Gastrocnemius medialis (tissue), 4 donors: ENCODE measurements around the gene TTYH3.

Experiments used
- POLR2A ChIP-seq, 2 donors: fragments of 450-650 bp; IDR thresholded peaks; one replicate each; pipeline ENCODE4 v1.6.1; 2017; ENCODE audit warnings: antibody characterized with exemption in 2 of 2, mild to moderate bottlenecking in 2 of 2, moderate library complexity in 2 of 2
- TF ChIP-seq, protein P1 (sequence below), 5 experiments: fragments of 450-650 bp in 3 of 5; fragments of 200-600 bp in 2 of 5; sonication (generic) in 2 of 5; IDR thresholded peaks in 4 of 5; conservative IDR thresholded peaks in 1 of 5; 1 replicate in 4 of 5; 2 replicates in 1 of 5; pipeline ENCODE4 v1.5.1; 2016 to 2019; ENCODE audit warnings: antibody characterized with exemption in 5 of 5, mild to moderate bottlenecking in 3 of 5, moderate library complexity in 3 of 5

DNA sequence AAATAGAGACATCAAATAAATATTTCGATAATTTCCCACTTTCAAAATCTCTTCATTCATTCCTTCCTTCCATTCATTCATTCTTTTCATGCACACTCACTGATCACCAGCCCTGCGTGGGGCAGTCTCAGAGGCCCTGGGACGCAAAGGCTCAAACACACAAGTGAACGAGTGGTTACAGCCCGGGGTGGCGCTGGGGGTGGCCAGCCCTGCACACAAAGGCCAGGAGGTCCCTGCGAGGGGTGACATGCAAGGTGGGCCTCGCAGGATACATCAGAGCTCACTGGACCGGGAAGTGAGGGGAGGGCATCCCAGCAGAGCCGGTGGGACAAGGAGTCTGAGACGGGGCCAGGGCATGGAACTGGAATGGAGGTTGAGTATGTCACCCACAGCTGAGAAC is 29.9 kb upstream of the TTYH3 start:
- TF ChIP-seq, protein P1, sequence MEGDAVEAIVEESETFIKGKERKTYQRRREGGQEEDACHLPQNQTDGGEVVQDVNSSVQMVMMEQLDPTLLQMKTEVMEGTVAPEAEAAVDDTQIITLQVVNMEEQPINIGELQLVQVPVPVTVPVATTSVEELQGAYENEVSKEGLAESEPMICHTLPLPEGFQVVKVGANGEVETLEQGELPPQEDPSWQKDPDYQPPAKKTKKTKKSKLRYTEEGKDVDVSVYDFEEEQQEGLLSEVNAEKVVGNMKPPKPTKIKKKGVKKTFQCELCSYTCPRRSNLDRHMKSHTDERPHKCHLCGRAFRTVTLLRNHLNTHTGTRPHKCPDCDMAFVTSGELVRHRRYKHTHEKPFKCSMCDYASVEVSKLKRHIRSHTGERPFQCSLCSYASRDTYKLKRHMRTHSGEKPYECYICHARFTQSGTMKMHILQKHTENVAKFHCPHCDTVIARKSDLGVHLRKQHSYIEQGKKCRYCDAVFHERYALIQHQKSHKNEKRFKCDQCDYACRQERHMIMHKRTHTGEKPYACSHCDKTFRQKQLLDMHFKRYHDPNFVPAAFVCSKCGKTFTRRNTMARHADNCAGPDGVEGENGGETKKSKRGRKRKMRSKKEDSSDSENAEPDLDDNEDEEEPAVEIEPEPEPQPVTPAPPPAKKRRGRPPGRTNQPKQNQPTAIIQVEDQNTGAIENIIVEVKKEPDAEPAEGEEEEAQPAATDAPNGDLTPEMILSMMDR (IDR thresholded peaks at IDR 0.05 in 4 of 5, conservative IDR thresholded peaks at IDR 0.05 in 1 of 5), result no peak
- no peak for TF ChIP-seq POLR2A (IDR thresholded peaks at IDR 0.05)
